Stimulated activated CD4-positive, alpha-beta T cell treated with anti-CD3 and anti-CD28 coated beads, Interleukin-2, amount 100 ng/mL, for 24 hours (primary cell): ENCODE measurements around the gene EPG5.
A peak's percentile ranks its signal among the peaks of the same experiment; 100 is the strongest.
"Not testable (repeated sequence)": the region's sequence is repeated elsewhere in the genome, so short reads cannot be mapped to it uniquely, and the experiment has no call there.

Source experiments
- DNase-seq, 2 donors: peaks; one replicate each; pipeline ENCODE4 v3.0.0-alpha.2; 2020

The EPG5 gene

DNA sequence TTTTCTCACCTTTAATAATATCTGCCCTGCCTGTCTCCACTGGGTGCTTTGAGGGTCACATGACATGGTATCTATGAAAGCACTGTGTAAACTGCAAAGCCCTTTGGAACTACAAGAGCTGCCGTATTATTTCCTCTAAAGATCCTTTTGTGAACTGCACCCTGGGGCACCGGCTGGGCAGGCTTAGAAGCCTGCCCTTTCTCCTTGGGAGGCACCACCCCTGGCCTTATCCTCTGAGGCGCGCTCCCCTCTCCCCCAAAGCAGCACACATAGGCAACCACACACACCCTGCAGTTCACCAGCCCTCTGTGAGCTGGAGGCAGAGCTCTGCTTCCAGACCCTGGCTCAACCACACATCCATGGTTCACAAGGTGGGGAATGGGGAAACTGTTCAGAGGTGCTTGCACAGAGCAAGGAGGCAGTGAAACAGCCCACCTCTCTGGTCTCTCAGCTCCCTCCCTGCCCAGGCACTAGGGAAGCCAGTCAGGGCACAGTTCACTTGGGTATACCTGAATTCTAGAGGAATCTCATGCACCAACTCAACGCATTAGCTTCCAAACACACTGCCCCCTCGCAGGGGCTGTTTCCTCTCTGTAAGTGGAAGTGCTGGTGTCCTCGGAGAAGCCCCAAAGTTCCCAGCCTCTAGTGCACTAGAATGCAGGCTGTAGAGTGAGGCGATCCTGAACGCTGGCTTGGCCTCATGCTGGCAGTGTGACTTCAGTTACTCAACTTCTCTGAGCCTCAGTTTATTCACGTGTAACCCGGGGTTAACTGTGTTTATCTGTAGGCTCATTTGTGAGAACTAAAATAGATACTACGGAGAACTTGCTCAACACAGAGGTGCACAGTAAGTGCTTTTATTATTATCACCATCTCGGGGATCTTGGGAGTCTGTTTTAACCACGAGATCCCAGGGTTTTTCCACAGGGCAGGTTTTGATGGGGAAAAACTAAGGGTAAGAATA is 130.6 kb downstream of the EPG5 start:
- no peak for DNase-seq

DNA sequence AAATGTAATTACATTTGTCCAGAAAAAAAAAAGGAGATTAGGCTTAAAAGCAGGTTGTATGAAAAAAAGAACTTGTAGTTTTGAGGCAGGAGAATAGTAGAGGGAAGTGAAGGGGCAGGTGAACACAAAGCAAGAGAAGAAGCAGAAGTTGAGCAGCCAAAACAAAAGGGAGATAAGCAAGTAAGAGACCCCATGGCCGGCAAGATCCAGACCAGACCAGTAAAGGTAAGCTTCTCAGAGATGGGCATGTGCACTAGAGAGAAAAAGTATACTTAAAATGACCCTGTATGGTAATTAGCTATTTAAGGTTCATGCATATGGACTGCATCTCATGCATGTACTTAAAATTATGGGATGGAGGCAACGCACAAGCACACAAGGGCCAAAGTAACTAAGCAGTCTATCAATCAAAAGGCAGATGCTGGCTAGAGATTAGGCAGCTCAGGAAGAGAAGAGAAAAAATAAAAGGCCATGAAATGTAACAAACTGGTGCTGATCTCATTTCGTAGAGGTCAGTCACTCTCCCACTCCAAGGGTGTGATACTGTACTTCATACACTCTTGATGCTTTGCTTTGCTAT is 132.0 kb downstream of the EPG5 start:
- no peak for DNase-seq

DNA sequence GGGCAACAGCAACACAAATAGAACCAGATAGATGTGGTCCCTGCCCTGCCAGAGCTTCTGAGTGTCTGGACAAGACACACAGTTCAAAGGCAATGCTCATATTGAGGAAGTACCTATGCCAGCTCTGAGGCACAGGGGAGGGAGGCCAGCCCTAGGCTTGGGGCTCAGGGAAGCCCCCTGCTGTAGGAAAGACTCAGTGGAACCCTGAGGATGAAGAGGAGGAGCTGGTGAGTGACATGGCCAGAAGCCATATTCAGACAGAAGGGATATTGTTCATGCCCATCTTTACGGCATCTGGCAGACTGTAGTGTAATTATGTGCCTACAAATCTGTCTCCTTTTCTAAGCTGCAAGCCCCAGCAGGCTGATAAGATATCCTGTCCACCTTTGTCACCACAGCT is 132.8 kb downstream of the EPG5 start:
- no peak for DNase-seq

DNA sequence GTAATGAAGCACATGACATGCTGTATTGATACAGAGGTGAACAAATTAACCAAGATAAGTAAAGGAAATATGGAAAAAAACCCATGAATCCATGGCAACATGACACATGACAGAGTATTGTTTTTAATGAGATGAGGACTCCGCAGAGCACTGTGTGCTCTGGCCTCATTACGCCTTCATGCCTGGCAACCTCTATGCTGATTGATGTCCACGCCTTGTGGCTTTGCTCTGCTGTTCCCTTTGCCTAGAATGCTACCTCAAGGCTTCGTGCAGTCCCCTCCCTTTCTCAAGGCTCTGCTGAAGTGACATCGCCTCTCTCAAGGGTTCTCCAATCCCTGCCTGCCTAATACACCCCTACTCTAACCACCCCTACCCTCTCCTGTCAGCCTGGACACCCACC is 133.3 kb downstream of the EPG5 start:
- DNase-seq, result no peak

DNA sequence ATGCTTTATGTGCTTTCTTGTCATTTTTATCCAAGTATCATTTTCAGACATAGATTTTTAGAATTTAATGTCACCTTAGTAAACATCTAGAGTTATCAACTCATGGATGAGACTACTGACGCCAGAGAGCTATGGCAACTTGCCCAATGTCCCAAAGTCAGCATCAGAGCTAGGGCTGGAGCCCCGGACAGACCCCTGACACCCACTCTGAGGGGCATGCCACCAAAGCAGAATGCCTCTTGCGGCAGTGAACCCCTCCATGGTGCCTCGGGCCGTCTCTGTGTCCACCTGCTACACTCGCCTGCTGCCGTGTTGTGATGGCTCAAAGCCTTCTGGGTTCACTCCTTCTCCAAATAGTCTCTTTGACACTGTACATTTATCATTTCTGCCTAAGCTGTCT is 136.2 kb downstream of the EPG5 start:
- no peak for DNase-seq

DNA sequence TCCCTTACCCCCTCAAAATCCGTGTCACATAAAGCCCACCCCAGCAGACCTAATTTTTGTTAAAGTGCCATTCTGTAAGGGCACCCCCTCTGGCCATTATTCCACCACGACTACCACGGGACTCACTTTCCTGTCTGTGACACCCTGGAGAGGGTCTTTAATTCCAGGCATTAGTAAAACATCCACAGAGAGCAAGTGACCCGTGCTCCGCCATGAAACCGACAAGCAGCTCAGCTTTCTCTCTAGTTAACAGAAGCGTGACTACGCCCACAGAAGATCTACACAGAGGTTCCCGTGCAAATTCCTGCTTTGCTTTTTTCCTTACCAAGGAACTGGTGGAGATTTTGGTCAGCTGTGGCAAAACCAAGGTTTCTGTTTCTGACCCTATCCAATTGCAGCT is 137.3 kb downstream of the EPG5 start:
- DNase-seq, result no peak

DNA sequence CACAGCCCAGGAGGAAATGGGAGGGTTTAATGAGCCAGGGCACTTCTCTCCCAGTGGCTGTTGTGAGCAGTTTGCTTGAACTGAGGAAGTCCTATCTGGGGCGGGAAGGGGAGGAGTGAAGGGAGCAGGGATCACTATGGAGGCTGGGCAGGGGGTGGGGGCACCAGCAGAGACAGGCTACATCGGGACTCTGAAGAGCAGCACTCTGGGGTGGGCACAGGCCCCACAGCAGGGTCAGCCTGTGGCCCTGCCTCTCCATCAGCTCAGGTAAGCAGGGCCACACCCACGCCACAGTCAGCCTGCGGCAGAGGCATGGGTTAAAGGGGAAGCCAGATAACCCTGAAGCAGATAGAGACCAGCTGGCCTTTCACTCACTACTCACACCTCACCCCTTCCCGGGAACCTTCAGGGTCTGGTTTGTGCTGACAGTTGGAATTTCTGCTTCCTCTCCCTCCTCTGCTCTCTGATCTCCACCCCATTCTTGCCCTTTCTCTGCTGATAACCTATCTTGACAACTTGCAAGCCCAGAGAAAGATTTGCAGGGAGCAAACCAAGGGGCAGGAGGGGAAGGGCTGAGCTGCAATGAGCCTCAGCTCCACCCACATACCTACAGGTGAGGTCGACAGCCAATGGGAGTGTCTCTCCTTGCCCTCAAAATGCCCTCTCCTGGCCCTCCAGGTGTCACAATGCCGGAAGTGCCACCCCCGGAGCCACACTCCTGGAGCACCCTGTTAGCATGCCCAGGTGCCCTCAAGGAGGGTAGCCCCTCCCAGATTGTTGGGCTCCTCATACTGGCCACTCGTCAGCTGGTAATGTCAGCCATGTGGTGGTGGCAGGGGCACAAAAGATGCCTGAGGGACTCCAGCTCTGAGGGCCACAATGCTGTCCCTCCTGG is 138.0 kb downstream of the EPG5 start:
- DNase-seq, result no peak

DNA sequence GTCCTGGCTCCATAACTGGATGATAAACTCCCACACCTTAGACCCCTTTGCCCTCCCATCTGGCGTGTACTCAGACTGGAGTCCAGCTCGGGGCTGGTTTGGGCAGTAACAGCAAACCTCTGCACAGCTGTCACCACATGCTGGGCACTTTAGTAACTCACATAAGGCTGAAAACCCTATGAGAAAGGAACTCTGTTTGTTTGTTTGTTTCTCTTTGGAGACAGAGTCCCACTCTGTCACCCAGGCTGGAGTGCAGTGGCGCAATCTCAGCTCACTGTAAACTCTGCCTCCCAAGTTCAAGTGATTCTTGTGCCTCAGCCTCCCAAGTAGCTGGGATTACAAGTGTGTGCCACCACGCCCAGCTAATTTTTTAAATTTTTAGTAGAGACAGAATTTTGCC is 140.4 kb downstream of the EPG5 start:
- DNase-seq, result not testable (repeated sequence)

DNA sequence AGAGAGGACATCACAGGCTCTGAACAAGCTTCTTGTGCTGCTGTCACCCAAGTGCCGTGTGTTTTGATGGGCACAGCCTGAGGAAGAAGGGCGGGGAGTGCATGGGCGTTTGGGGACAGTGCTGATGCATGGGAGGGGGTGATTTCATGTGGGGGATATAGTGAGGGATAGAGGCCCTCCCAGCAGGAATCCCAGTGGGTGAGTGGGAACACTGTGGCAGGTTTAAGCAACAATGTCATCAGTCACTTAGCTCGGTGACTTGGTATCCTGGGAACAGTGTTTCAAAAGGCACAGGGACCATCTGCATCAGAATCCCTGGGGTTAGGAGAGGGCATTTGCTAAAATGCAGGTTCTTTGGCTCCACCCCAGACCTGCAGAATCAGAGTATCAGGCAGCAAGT is 141.0 kb downstream of the EPG5 start:
- DNase-seq, result no peak

DNA sequence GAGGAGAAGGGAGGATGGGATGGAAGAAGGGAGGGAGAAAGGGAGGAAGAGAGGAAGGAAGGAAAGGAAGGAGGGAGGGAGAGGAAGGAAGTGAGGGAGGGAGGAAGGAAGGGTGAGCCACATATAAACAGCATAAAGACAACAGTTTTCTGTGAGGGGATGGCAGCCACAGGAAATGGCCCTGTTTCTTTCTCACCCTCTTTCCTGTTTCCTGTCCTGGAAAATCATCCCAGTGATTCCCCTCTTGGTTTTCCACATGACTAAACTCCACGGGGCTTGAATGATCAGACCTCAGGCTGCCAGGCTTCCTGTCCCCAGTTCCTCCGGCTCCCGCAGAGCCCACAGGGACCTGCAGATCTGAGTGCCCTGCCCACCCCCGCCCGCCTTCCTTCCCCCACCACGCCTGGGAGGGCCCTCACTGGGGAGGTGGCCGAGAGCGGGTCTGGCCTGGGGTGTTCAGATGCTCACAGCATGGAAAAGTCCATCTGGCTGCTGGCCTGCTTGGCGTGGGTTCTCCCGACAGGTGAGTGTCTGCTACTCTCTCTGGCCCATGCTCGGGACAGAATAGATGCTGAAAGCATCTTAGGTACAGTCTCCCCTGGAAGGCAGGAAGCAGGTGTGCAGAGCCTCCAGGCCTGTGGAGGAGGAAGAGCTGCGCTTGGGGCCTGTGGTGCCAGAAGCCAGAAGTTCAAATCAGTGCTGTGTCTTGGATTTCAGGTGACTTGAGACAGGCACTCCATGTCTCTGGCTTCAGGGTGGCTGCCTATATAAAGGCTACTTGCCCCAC is 141.7 kb downstream of the EPG5 start, which contains the start of gene SIGLEC15:
Gene SIGLEC15, plus strand, starts transcription at position 418 of the 787 bp plus-strand sequence. Its CDS starts 54 bp downstream, at position 472.
- no peak for DNase-seq

DNA sequence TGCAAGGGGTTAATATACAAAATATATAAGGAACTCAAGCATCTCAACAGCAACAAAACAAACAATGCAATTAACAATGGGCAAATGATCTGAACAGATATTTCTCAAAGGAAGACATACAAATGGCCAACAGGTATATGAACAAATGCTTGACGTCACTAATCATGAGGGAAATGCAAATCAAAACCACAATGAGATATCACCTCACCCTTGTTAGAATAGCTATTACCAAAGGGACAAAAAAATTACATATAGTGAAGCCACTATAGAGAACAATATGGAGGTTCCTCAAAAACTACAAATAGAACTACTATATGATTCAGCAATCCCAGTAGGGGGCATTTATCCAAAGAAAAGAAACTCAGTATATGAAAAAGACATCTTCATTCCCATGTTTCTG is 145.4 kb downstream of the EPG5 start:
- no peak for DNase-seq

DNA sequence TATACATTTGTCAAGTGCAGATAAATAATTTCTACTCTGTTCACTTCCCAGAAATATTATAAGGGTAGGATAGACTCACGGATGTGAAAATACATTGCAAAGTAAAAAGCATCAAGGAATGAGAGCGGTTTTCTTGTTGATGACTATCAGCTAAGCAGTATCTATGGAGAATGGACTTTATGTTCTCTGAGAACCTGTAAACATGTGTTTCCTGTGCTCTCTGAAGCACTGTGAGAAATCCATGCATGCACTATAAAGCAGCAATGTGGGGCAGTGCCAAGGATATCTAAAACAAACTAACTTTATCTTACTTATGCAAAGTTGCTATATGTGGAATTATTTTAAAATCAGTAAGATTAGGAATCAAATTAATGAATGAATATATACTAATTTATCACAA is 146.1 kb downstream of the EPG5 start:
- no peak for DNase-seq

DNA sequence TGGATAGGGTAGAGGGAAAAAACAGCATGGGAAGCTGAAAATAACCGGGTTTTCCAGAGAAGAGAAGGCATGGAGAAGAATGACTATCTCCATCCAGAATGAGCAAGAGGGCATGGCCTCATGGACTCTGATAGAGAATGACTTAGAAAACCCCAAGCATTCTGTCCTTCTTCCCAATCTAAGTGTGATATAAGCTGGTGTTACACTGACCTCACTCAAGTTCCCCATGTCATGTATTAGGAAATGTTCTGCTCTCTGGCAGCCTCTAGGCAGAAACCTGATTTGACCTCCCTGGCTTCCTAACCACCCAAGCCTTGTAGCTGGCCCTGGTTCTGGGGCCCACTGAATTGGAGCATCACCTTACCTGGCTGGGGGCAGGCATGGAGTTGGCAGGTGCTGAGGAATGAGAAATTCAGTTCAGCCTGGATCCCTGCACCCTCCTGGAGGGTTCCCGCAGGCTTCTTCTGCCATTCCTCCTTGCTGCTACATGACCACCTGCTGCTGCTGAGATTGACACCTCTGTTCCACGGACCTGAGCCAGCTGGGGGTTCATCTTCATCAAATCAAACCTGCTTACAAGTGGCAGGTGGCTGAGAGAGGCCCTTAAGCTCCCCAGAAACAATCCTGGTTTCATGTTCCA is 146.9 kb downstream of the EPG5 start:
- DNase-seq, result no peak

DNA sequence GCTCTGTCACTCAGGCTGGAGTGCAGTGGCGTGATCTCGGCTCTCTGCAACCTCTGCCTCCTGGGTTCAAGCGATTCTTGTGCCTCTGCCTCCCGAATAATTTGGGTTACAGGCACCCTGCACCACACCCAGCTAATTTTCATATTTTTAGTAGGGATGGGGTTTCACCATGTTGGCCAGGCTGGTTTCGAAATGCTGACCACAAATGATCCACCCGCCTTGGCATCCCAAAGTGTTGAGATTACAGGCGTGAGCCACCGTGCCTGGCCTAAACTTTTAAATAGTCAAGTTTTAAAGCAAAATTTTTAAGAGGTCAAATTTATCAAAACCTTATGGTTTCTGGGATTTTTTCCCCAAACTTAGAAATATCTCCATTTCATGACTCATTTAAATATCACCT is 148.4 kb downstream of the EPG5 start:
- DNase-seq, result not testable (repeated sequence)

DNA sequence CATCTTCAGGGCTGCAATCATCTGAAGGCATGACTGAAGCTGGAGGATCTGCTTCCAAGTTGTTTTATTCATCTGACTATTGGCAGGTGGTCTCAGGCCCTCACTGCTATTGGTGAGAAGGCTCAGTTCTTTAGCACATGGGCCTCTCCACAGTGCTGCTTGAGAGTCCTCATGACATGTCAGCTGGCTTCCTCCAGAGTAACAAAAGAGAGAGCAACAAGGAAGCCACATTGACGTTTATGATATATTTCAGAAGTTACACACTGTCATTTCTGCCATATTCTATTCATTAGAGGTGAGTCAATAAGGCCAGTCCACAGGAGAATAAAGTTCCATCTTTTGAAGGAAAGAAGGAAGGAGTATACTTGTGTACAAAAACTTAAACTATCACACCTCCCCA is 149.6 kb downstream of the EPG5 start:
- DNase-seq, result no peak

DNA sequence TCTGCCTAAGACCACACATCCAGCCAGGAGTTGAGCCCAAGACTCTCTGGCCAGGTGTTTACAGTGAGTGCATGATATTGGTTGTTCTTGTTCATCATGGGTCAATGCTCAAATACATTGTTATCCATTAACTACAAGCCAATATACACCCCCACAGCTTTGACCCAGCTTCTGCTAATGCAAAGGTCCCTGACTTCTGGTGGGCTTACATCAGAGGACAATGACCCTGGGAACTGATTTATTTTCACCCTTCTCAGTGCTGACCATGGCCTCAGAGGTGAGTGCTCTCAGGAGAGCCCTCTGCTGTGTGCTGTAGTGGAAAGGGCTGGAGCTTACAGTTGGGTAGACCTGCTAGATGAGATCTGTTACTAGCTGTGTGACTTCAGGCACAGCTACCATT is 152.4 kb downstream of the EPG5 start:
- not testable (repeated sequence) for DNase-seq

DNA sequence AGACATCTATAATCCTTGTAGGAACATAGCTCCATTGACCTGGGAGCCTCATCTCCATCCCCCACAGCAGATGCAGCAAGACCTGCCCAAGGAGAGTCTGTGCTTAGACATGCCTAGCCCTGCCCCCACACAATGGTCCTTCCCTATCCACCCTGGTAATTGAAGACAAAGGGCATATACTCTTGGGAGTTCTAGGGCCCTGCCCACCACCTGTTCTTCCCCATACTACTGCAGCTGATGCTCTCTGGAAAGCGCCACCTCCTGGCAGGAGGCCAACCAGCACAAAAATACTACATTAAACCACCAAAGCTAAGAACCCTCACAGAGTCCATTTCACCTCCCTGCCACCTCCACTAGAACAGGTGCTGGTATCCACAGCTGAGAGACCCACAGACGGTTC is 160.0 kb downstream of the EPG5 start:
- peak in 1 of 2 donors; percentile 47 for DNase-seq

DNA sequence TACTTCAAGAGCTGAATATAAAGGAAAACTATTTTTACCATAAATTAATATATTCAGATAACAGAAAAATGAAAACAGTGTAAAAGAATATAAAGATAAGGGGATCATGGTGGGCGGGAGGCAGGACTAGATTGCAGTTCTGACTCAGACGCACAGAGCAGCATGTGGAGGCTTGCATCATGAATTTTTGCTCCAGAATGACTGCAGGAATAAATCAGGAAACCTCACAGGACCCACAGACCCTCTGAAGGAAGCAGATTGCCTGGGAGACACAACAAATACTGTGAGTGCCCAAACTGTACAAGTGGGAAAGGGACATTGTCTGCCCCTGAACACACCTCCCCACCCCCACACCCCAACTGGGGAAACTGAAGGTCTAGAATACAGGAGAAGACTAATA is 160.9 kb downstream of the EPG5 start:
- no peak for DNase-seq

DNA sequence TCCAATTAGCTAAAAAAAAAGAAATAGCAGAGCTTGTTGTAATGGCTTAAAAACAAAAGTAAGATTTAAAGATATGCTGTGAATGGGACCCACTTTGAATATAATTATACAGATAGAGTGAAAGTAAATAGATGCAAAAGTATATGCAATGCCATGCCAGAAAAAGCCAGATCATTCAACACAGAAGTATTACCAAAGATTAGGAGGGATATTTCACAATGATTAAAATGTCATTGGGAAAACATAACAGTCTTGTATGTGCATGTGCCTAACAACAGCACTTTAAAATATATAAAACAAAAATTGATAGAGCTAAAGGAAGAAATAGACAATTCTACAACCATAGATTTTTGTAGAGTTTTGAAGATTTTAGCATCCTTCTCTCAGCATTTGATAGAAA is 161.6 kb downstream of the EPG5 start:
- DNase-seq, result no peak

DNA sequence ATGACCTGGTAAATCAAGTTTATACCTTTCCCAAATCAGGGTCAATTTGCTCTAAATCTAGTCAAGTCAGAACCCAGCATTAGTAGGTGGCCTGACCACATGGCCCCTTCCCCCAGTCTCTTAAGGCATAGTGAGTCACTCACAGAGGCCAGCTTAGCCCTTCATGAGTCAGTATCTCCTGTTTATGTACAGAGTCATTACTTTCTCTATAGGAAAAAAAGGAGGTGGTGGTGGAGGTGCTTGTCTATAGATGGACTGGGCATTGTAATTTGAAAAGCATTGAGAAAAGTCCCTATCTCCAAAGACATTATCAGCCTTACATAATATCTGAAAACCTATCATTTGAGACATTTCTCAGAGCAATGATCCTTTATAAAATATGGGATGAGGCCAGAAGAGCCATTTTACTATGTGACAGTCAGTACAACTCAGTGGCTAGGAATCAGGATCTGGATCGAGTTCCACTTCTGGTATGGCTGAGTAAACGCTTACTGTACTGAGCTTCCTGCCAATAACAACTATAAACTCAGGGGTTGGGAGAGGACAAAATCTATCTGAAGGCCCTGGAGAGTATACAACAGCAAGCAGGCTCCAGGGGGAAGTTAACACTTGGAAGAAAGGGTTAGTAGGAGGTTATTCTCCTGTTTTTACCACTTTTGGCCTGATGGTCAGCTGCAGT is 164.2 kb downstream of the EPG5 start:
- DNase-seq, result no peak

DNA sequence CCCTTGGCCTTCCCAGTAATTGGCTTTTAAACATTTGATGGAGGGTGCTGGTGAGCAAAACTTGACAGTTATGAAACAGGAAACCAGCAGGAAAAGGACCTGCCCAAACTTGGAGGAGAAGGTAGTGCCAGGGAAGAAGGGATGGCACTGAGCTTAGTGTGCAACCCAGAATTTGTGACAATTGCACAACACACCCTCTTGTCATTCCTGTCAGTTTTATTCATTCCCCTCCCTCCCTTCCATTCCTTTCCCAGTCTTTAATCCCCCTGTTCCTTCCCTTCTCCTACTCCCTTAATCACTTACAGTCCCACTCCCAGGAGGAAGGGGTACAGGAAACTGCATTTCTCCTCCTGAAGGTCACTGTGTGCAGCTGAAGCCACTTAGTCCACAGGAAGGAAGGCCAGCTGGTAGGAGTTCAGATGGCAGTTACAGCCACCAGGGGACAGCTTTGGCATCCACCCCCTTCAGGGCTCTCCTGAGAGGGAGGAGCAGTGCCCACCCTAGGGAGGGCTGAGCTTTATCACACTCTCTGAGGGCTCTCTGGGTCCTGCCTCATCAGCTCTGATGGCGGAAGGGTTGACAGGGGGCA is 165.6 kb downstream of the EPG5 start:
- DNase-seq, result no peak
